HG03442 (cell line): ENCODE data around the gene ZNF530.

Source experiments
- ATAC-seq: cut with Tn5 transposase; IDR thresholded peaks from one replicate; pipeline ENCODE4 v1.9.1; 2021; ENCODE audit warnings: mild to moderate bottlenecking, moderate library complexity; ENCODE audit not compliant: unreplicated experiment

The ZNF530 gene

GRCh38 chr19:57613941-57614743 is 14.5 kb downstream of the ZNF530 start, which contains the start of gene ZNF134:
ZNF134 (plus strand) TSS chr19:57614242; CDS start chr19:57619469, 5,227 bp downstream.
- ATAC-seq = peak; percentile 87

- ATAC-seq = no peak
Observed at GRCh38 chr19:57615346-57615745, 15.7 kb downstream of the ZNF530 start.

- ATAC-seq = no peak
Observed at GRCh38 chr19:57620673-57621348, 21.1 kb downstream of the ZNF530 start.

GRCh38 chr19:57623091-57623490 is 23.4 kb downstream of the ZNF530 start:
- ATAC-seq = no peak

GRCh38 chr19:57632987-57633831 is 33.5 kb downstream of the ZNF530 start, which contains the start of gene ZNF211:
ZNF211 (plus strand) TSS chr19:57633168; CDS start chr19:57633347, 179 bp downstream.
- ATAC-seq = peak; percentile 89

GRCh38 chr19:57633832-57634131 is 34.1 kb downstream of the ZNF530 start:
- ATAC-seq = no peak

- no peak for ATAC-seq
Observed at GRCh38 chr19:57637379-57637778, 37.7 kb downstream of the ZNF530 start.

GRCh38 chr19:57641715-57642234 is 42.1 kb downstream of the ZNF530 start:
- no peak for ATAC-seq

- ATAC-seq = no peak
Observed at GRCh38 chr19:57642396-57643046, 42.8 kb downstream of the ZNF530 start.

- ATAC-seq = no peak
Observed at GRCh38 chr19:57643734-57644133, 44.0 kb downstream of the ZNF530 start.

GRCh38 chr19:57648331-57649003 is 48.8 kb downstream of the ZNF530 start:
- ATAC-seq = no peak

GRCh38 chr19:57651654-57651996 is 51.9 kb downstream of the ZNF530 start:
- no peak for ATAC-seq

- ATAC-seq = no peak
Observed at GRCh38 chr19:57653689-57654088, 54.0 kb downstream of the ZNF530 start.

- no peak for ATAC-seq
Observed at GRCh38 chr19:57655443-57655842, 55.8 kb downstream of the ZNF530 start.

- ATAC-seq = no peak
Observed at GRCh38 chr19:57656346-57656745, 56.7 kb downstream of the ZNF530 start.
